Kidney (tissue), 14 donors: ENCODE results near the gene ECI1. TPM values are rescaled to one million over a fixed set of nuclear protein-coding genes. Genes with fewer than 3 reads are reported as not detected.

Experiments
- DNase-seq, 5 donors: peaks; one replicate each; pipeline ENCODE4 v3.0.0-alpha.2; 2013 to 2020
- FAIRE-seq: peaks from 2 replicates; lab custom pipeline; 2012; peaks lifted over from hg19 to GRCh38; lab: Jason Lieb, UNC
- H3K27ac ChIP-seq, 2 donors: one replicate each; pipeline ENCODE4 v1.7.0; 2013; ENCODE audit warnings: low read depth in 2 of 2, low read length in 2 of 2, inconsistent platforms in 1 of 2
- H3K27me3 ChIP-seq: one replicate; pipeline ENCODE4 v1.7.1; 2013; ENCODE audit warnings: low read length, inconsistent platforms; ENCODE audit not compliant: control insufficient read depth, insufficient read depth
- H3K36me3 ChIP-seq, 3 donors: one replicate each; pipeline versions ENCODE4 v1.7.0 to v1.7.1; 2013; ENCODE audit warnings: low read length in 3 of 3, control low read depth in 1 of 3, inconsistent platforms in 1 of 3; ENCODE audit not compliant: insufficient read depth in 3 of 3, control insufficient read depth in 2 of 3
- H3K4me1 ChIP-seq, 3 donors: one replicate each; pipeline versions ENCODE4 v1.7.0 to v1.7.1; 2013; ENCODE audit warnings: low read length in 3 of 3, inconsistent platforms in 1 of 3, low read depth in 1 of 3; ENCODE audit not compliant: control insufficient read depth in 2 of 3, insufficient read depth in 2 of 3
- H3K4me3 ChIP-seq, 3 donors: one replicate each; pipeline versions ENCODE4 v1.7.0 to v1.8.1; 2013; ENCODE audit warnings: low read length in 3 of 3, control low read depth in 1 of 3, inconsistent platforms in 1 of 3
- H3K9ac ChIP-seq, 3 donors: one replicate each; pipeline versions ENCODE4 v1.7.0 to v1.7.1; 2013; ENCODE audit warnings: low read length in 3 of 3, control low read depth in 1 of 3, inconsistent platforms in 1 of 3
- H3K9me3 ChIP-seq, 3 donors: one replicate each; pipeline versions ENCODE4 v1.7.0 to v1.7.1; 2013; ENCODE audit warnings: low read length in 3 of 3, control low read depth in 1 of 3, inconsistent platforms in 1 of 3; ENCODE audit not compliant: control insufficient read depth in 2 of 3, insufficient read depth in 1 of 3
- intact Hi-C: fragments of 100-400 bp; cut with DNase I; formaldehyde crosslinking; loops from one replicate; pipeline ENCODE4 v1.11.1; 2022
- polyA plus RNA-seq: library from polyadenylated mRNA; stranded (reverse); fragments of 350-450 nt; fragmentation: Illumina TruSeq; extraction: RNeasy Lipid Tissue Mini Kit (QIAGEN cat#74804); gene quantifications from one replicate; pipeline ENCODE4 v1.2.3, GENCODE V29; 2014; ENCODE audit warnings: low read depth, low replicate concordance; ENCODE audit not compliant: insufficient read depth
- total RNA-seq: library from RNA; stranded (reverse); fragmentation: NEBNext Ultra II Directional; extraction: Animal tissue kit (Norgen Biotek cat#: 25700); gene quantifications from one replicate; pipeline ENCODE4 v1.2.1, GENCODE V29; 2021
- TF ChIP-seq, protein P1 (sequence below): IDR thresholded peaks from 3 replicates; pipeline ENCODE4 v1.5.1; 2012; ENCODE audit warnings: mild to moderate bottlenecking, moderate library complexity, borderline replicate concordance; ENCODE audit not compliant: insufficient read depth; ENCODE audit errors: extremely low read depth
- donor health status: control.
- donor health status: control.
- donor health status: control.
- donor health status: control.
- donor health status: control.
- donor health status: DM: yes; HTN: yes; CAD: no.
- donor health status: Normal renal cell carcinoma (clear cell type).

Gene ECI1
- total and polyA plus RNA-seq, 2 donors from 2014 or later = 98.1 to 233 TPM

GRCh38 chr16:2229091-2229490, 22.3 kb downstream of the ECI1 start:
- TF ChIP-seq, protein P1, sequence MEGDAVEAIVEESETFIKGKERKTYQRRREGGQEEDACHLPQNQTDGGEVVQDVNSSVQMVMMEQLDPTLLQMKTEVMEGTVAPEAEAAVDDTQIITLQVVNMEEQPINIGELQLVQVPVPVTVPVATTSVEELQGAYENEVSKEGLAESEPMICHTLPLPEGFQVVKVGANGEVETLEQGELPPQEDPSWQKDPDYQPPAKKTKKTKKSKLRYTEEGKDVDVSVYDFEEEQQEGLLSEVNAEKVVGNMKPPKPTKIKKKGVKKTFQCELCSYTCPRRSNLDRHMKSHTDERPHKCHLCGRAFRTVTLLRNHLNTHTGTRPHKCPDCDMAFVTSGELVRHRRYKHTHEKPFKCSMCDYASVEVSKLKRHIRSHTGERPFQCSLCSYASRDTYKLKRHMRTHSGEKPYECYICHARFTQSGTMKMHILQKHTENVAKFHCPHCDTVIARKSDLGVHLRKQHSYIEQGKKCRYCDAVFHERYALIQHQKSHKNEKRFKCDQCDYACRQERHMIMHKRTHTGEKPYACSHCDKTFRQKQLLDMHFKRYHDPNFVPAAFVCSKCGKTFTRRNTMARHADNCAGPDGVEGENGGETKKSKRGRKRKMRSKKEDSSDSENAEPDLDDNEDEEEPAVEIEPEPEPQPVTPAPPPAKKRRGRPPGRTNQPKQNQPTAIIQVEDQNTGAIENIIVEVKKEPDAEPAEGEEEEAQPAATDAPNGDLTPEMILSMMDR = no peak
- H3K4me1 ChIP-seq = peaks cover 0 to 6% (median 3%) of the 10 kb centered on the region in 3 donors
- no peaks in the 10 kb centered on the region for H3K27me3 ChIP-seq
- no peaks in the 10 kb centered on the region for H3K9me3 ChIP-seq
- no peak overlapping the region for H3K27ac ChIP-seq
- DNase-seq (no peak), FAIRE-seq (no peak)
- no peak overlapping the region for H3K9ac ChIP-seq
- H3K36me3 ChIP-seq = peaks cover 0 to 28% (median 10%) of the 10 kb centered on the region in 3 donors
- intact Hi-C loops = no loop called here
- H3K4me3 ChIP-seq = no peak overlapping the region

GRCh38 chr16:2228161-2228824, 23.1 kb downstream of the ECI1 start:
- intact Hi-C loops = no loop called here
- H3K27me3 ChIP-seq = no peaks in the 10 kb centered on the region
- no peak for FAIRE-seq

DNA sequence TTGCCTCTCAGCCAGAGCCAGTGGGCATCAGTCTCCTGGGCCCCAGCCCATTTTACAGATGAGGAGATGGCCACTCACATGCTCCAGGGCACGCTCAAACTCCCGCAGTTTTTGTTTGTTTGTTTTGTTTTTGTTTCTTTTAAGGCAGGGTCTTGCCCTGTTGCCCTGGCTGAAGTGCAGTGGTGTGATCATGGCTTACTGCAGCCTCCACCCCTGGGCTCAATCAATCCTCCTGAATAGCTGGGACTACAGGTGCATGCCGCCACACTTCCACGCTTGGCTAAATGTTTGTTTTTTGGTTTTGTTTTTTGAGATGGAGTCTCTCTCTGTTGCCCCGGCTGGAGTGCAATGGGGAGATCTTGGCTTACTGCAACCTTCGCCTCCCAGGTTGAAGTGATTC, 24.5 kb downstream of the ECI1 start:
- no peak overlapping the region for H3K9ac ChIP-seq
- H3K36me3 ChIP-seq = peaks cover 0 to 21% (median 9%) of the 10 kb centered on the region in 3 donors
- FAIRE-seq (no peak), DNase-seq (no peak)
- TF ChIP-seq, protein P1 = no peak
- intact Hi-C loops = no loop called here
- H3K4me3 ChIP-seq = no peak overlapping the region
- H3K4me1 ChIP-seq = peaks cover 0 to 6% (median 3%) of the 10 kb centered on the region in 3 donors
- H3K9me3 ChIP-seq = no peaks in the 10 kb centered on the region
- H3K27ac ChIP-seq = no peak overlapping the region
- H3K27me3 ChIP-seq = no peaks in the 10 kb centered on the region

More at GRCh38 chr16:2228161-2228824, 23.1 kb downstream of the ECI1 start:
- no peaks in the 10 kb centered on the region for H3K9me3 ChIP-seq
- H3K4me3 ChIP-seq = no peak overlapping the region
- peaks cover 0 to 26% (median 10%) of the 10 kb centered on the region in 3 donors for H3K36me3 ChIP-seq
- H3K27ac ChIP-seq = no peak overlapping the region
- TF ChIP-seq, protein P1 = no peak
- peak in 1 of 5 donors; percentile 64 for DNase-seq
- H3K4me1 ChIP-seq = peaks cover 0 to 6% (median 3%) of the 10 kb centered on the region in 3 donors
- H3K9ac ChIP-seq = no peak overlapping the region
